Measurements from ENCODE around the gene FSTL5. TPM values are rescaled to one million over a fixed set of nuclear protein-coding genes. Genes with fewer than 3 reads are reported as not detected.

Gene FSTL5
- total and polyA plus RNA-seq, 2 of the 8 experiments (the other 6 are each of a cell fraction or from before 2014, with no cell fraction given) = 0.09 to 0.32 TPM

GRCh38 chr4:162157241-162157640 lies 6.6 kb downstream of the FSTL5 start (continued):
- TF ChIP-seq TAF7 (optimal IDR thresholded peaks at IDR 0.05; ENCODE audit: borderline replicate concordance, low read depth, low read length) = no peak

Data from H1 (cell line).